Raji (cell line): ENCODE measurements around the gene CMBL.

Experiments
- POLR2A ChIP-seq: IDR thresholded peaks from 2 replicates; pipeline ENCODE4 v1.6.1; 2011; ENCODE audit warnings: low read depth, low read length, control low read depth; ENCODE audit not compliant: insufficient read depth

Gene CMBL

GRCh38 chr5:10301266-10301665, 6.4 kb downstream of the CMBL start:
- no peak for TF ChIP-seq POLR2A

- no peak for TF ChIP-seq POLR2A
Measured at GRCh38 chr5:10300246-10300645, 7.5 kb downstream of the CMBL start.

GRCh38 chr5:10297646-10298204, 10.0 kb downstream of the CMBL start:
- no peak for TF ChIP-seq POLR2A

GRCh38 chr5:10295619-10296326, 11.9 kb downstream of the CMBL start:
- no peak for TF ChIP-seq POLR2A

GRCh38 chr5:10293907-10294662, 13.6 kb downstream of the CMBL start:
- TF ChIP-seq POLR2A = no peak

- TF ChIP-seq POLR2A = no peak
Measured at GRCh38 chr5:10291692-10292339, 15.9 kb downstream of the CMBL start.

GRCh38 chr5:10290438-10290837, 17.3 kb downstream of the CMBL start:
- TF ChIP-seq POLR2A = no peak

GRCh38 chr5:10289991-10290390, 17.7 kb downstream of the CMBL start:
- TF ChIP-seq POLR2A = no peak

- TF ChIP-seq POLR2A = no peak
Measured at GRCh38 chr5:10289353-10289752, 18.3 kb downstream of the CMBL start.

GRCh38 chr5:10288592-10289219, 19.0 kb downstream of the CMBL start:
- TF ChIP-seq POLR2A = no peak

- TF ChIP-seq POLR2A = no peak
Measured at GRCh38 chr5:10286862-10287227, 20.9 kb downstream of the CMBL start.

GRCh38 chr5:10286162-10286861, 21.4 kb downstream of the CMBL start:
- no peak for TF ChIP-seq POLR2A

- no peak for TF ChIP-seq POLR2A
Measured at GRCh38 chr5:10283927-10284635, 23.6 kb downstream of the CMBL start.
